ENCODE data around the gene SPINK8. TPM values are rescaled to one million over a fixed set of nuclear protein-coding genes. Genes with fewer than 3 reads are reported as not detected.
A peak's percentile ranks its signal among the peaks of the same experiment; 100 is the strongest.

The SPINK8 gene
- total and polyA plus RNA-seq, 2 of the 8 experiments (the other 6 are each of a cell fraction or from before 2014, with no cell fraction given) = 0.29 TPM; not detected in 1

- Histone ChIP-seq H2BK15ac (ENCODE audit: low read length) (no peak overlapping the region), H3K23me2 (ENCODE audit: low read depth, low read length) (no peaks in the 10 kb centered on the region), H2AK5ac (ENCODE audit: low read depth, low read length) (no peak overlapping the region), H2BK120ac (replicated peaks; ENCODE audit: low read depth, low read length) (no peak overlapping the region), H3K56ac (replicated peaks; ENCODE audit: insufficient read length, low read depth, low read length) (no peak overlapping the region), H4K91ac (replicated peaks; ENCODE audit: insufficient read length, low read length) (no peak overlapping the region), H4K5ac (ENCODE audit: insufficient read length, low read depth, low read length) (no peak overlapping the region), H4K20me1 (replicated peaks in 1 of 2; ENCODE audit: control insufficient read depth in 1 of 2, insufficient read depth in 2 of 2, low read length in 2 of 2) (no peaks in the 10 kb centered on the region), H2BK5ac (ENCODE audit: low read depth, low read length) (no peak overlapping the region), H3K9ac (replicated peaks in 1 of 4; ENCODE audit: extremely low read depth in 1 of 4, low read depth in 3 of 4, low read length in 3 of 4) (0 out of 7 replicates have a peak overlapping the region, but pooled peaks of 1 of the 4 experiments have one; percentile 8), H3K27ac (ENCODE audit: low read depth, low read length) (no peak overlapping the region), H3K4ac (replicated peaks; ENCODE audit: insufficient read length, low read depth, low read length) (no peak overlapping the region), H4K8ac (ENCODE audit: extremely low read depth, insufficient read depth, low read length) (no peak overlapping the region), H3K4me3 (ENCODE audit: extremely low read depth in 1 of 4, insufficient read depth in 2 of 4, low read depth in 3 of 4, low read length in 4 of 4) (no peak overlapping the region), H3K4me1 (replicated peaks in 1 of 4; ENCODE audit: control insufficient read depth in 3 of 4, insufficient read depth in 4 of 4, low read length in 3 of 4) (peaks cover 3 to 12% (median 7%) of the 10 kb centered on the region in 4 experiments; a peak in 6 of 7 replicates), H3K18ac (ENCODE audit: extremely low read depth, low read length) (no peak overlapping the region; the same call in 1 of the 2 replicates), H2BK12ac (ENCODE audit: low read depth, low read length) (no peak overlapping the region; the same call in 1 of the 2 replicates), H2BK20ac (ENCODE audit: low read length) (no peak overlapping the region), H3K79me1 (ENCODE audit: low read depth, low read length) (no peaks in the 10 kb centered on the region), H3K4me2 (ENCODE audit: insufficient read depth in 1 of 2, low read depth in 2 of 2, low read length in 2 of 2) (no peak overlapping the region), H3K27me3 (replicated peaks in 1 of 4; ENCODE audit: control insufficient read depth in 3 of 4, extremely low read depth in 1 of 4, insufficient read depth in 3 of 4, low read length in 3 of 4) (no peaks in the 10 kb centered on the region), H3K79me2 (ENCODE audit: control insufficient read depth in 1 of 2, insufficient read depth in 2 of 2, low read length in 2 of 2) (no peaks in the 10 kb centered on the region), H3K36me3 (ENCODE audit: control insufficient read depth in 2 of 4, insufficient read depth in 4 of 4, low read length in 3 of 4) (no peaks in the 10 kb centered on the region), H3K9me3 (ENCODE audit: insufficient read depth in 2 of 2, low read depth in 1 of 2, low read length in 1 of 2) (no peaks in the 10 kb centered on the region), H3K14ac (ENCODE audit: insufficient read length) (no peak overlapping the region), H2AFZ (ENCODE audit: low read length) (peak overlapping the region; percentile 84), H3K23ac (ENCODE audit: insufficient read length) (no peak overlapping the region)
- FAIRE-seq (no peak), DNase-seq (ENCODE audit: low read depth in 1 of 2, low spot score in 2 of 2) (no peak)
- ChIA-PET CTCF (ENCODE audit: partially characterized antibody) (interaction anchor here (0.6 to 1.4 kb wide), 5 partner anchors 12 to 1435 kb away, joined by 3 to 4 read pairs (median 3); no protein-coding TSS in a partner anchor), POLR2A (ENCODE audit: partially characterized antibody) (interaction anchor here (0.8 to 1.9 kb wide), 10 partner anchors 12 to 132 kb away, joined by 3 to 6 read pairs (median 3); partner anchors contain the start of gene ZNF589)
- WGBS, 2 experiments (ENCODE audit: extremely low coverage in 1 of 2, insufficient coverage in 1 of 2, insufficient read length in 1 of 2, insufficient replicate concordance in 2 of 2, low coverage in 1 of 2, low lambda C conversion rate in 2 of 2, missing lambda C conversion rate in 1 of 2) = 82% methylated on average over 5 of the region's 5 CpGs; no CpG with 5 or more reads in 1 of the 2 experiments
- TF ChIP-seq SIX5 (IDR thresholded peaks at IDR 0.05; ENCODE audit: low read depth, low read length) = no peak
- TF ChIP-seq POU5F1 (IDR thresholded peaks at IDR 0.05; ENCODE audit: low read depth, low read length) = no peak
- no peak for TF ChIP-seq RBBP5 (IDR thresholded peaks at IDR 0.05; ENCODE audit: borderline replicate concordance, low read depth, low read length)
- TF ChIP-seq RXRA (IDR thresholded peaks at IDR 0.05; ENCODE audit: insufficient read depth, low read depth, low read length) = no peak
- TF ChIP-seq EZH2 (IDR thresholded peaks at IDR 0.05; ENCODE audit: low read depth, low read length, severe bottlenecking) = no peak
- TF ChIP-seq SP4 (IDR thresholded peaks at IDR 0.05; ENCODE audit: low read length) = no peak
Observed at GRCh38 chr3:48372862-48373435, 39.5 kb upstream of the SPINK8 start.
